HepG2 (cell line): ENCODE measurements around the gene ARFGAP2. TPM values are rescaled to one million over a fixed set of nuclear protein-coding genes. Genes with fewer than 3 reads are reported as not detected.

ENCODE experiments used
- FOSL2 ChIP-seq: sonication (generic); formaldehyde crosslinking; IDR thresholded peaks from 2 replicates; pipeline ENCODE4 v1.4.0; 2020; ENCODE audit warnings: missing genetic modification reagents
- HIVEP1 ChIP-seq: sonication (generic); formaldehyde crosslinking; IDR thresholded peaks from 2 replicates; pipeline ENCODE4 v1.4.0; 2020; ENCODE audit warnings: mild to moderate bottlenecking, missing genetic modification reagents
- KLF9 ChIP-seq: IDR thresholded peaks from 2 replicates; pipeline ENCODE4 v1.6.1; 2016; ENCODE audit warnings: low read depth
- MED1 ChIP-seq: sonication (generic); formaldehyde crosslinking; IDR thresholded peaks from 2 replicates; pipeline ENCODE4 v1.4.0; 2020; ENCODE audit warnings: missing genetic modification reagents
- MTA1 ChIP-seq: sonication (generic); formaldehyde crosslinking; IDR thresholded peaks from 2 replicates; pipeline ENCODE4 v1.4.0; 2020; ENCODE audit warnings: missing genetic modification reagents, mild to moderate bottlenecking, borderline replicate concordance
- RFX1 ChIP-seq: fragments of 450-650 bp; IDR thresholded peaks from 2 replicates; pipeline ENCODE4 v1.6.1; 2017
- SALL2 ChIP-seq: sonication (generic); formaldehyde crosslinking; IDR thresholded peaks from 2 replicates; pipeline ENCODE4 v1.8.1; 2023; ENCODE audit warnings: mild to moderate bottlenecking, missing genetic modification reagents, inconsistent platforms
- ZEB1 ChIP-seq: IDR thresholded peaks from 2 replicates; pipeline ENCODE4 v1.6.1; 2012; ENCODE audit warnings: mild to moderate bottlenecking, low read depth, inconsistent platforms; ENCODE audit not compliant: insufficient replicate concordance
- ZNF543 ChIP-seq: sonication (generic); formaldehyde crosslinking; IDR thresholded peaks from 2 replicates; pipeline ENCODE4 v1.4.0; 2020; ENCODE audit warnings: mild to moderate bottlenecking, missing genetic modification reagents
- ZNF839 ChIP-seq: sonication (generic); formaldehyde crosslinking; IDR thresholded peaks from 2 replicates; pipeline ENCODE4 v1.4.0; 2020; ENCODE audit warnings: missing genetic modification reagents, mild to moderate bottlenecking, borderline replicate concordance
- polyA plus RNA-seq, 8 experiments: library from polyadenylated mRNA; depleted of rRNA in 3 of 8; stranded (reverse) in 7 of 8; unstranded in 1 of 8; fragments of >200 nt; fragmentation: Illumina TruSeq in 4 of 8; extraction: Trizol in 4 of 8; gene quantifications; 2 replicates each; pipeline versions ENCODE4 v1.2.1 to v1.2.3, GENCODE V29; 2011 to 2016; ENCODE audit warnings: low read depth in 4 of 8, missing spikeins in 1 of 8, mixed read lengths in 1 of 8; ENCODE audit not compliant: insufficient read depth in 1 of 8
- total RNA-seq, 5 experiments: library from RNA; depleted of rRNA; stranded (reverse); fragments of >200 nt; fragmentation: Illumina TruSeq; extraction: Trizol; gene quantifications; 2 replicates each; pipeline ENCODE4 v1.2.3, GENCODE V29; 2016; ENCODE audit warnings: low read depth in 1 of 5
- TF ChIP-seq, protein P1 (sequence below): sonication (generic); formaldehyde crosslinking; IDR thresholded peaks from 2 replicates; pipeline ENCODE4 v1.4.0; 2020; ENCODE audit warnings: missing genetic modification reagents
- TF ChIP-seq, protein P2 (sequence below): sonication (generic); formaldehyde crosslinking; IDR thresholded peaks from 2 replicates; pipeline ENCODE4 v1.4.0; 2020; ENCODE audit warnings: missing genetic modification reagents, borderline replicate concordance
- TF ChIP-seq, protein P3 (sequence below): sonication (generic); formaldehyde crosslinking; IDR thresholded peaks from 2 replicates; pipeline ENCODE4 v1.4.0; 2020; ENCODE audit warnings: missing genetic modification reagents
- TF ChIP-seq, protein P4 (sequence below): sonication (generic); formaldehyde crosslinking; IDR thresholded peaks from 2 replicates; pipeline ENCODE4 v1.5.0; 2020; ENCODE audit warnings: mild to moderate bottlenecking, missing genetic modification reagents, borderline replicate concordance
- TF ChIP-seq, protein P5 (sequence below): sonication (generic); formaldehyde crosslinking; IDR thresholded peaks from 2 replicates; pipeline ENCODE4 v1.4.0; 2020; ENCODE audit warnings: mild to moderate bottlenecking, missing genetic modification reagents
- TF ChIP-seq, protein P6 (sequence below): sonication (generic); formaldehyde crosslinking; IDR thresholded peaks from 2 replicates; pipeline ENCODE4 v1.8.0; 2022; ENCODE audit warnings: mild to moderate bottlenecking, missing genetic modification reagents, moderate library complexity

Gene ARFGAP2
- total and polyA plus RNA-seq, 2 of the 13 experiments (the other 11 are each of a cell fraction or from before 2014, with no cell fraction given): 32.3 to 75.3 TPM

DNA sequence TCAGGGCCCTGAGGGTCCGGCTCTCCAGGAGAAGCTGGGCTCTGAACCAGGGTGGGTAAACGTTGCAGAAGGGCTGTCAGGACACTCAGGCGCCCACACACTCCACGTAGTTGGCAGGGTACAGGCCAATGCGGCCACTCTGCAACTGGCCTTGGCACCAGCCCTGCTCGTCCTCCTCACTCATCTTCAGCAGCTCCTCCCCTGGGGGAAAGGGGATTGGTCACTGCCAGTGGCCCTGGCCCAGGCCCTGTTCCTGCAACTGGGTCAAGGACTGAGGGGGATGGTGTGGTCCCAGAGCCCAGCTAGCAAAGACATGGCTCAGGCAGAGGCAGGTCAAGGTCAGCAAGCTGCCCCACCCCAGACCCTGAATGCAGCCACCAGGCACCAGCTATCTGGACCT is 1.2 kb upstream of the ARFGAP2 start (continued):
- TF ChIP-seq, protein P1, sequence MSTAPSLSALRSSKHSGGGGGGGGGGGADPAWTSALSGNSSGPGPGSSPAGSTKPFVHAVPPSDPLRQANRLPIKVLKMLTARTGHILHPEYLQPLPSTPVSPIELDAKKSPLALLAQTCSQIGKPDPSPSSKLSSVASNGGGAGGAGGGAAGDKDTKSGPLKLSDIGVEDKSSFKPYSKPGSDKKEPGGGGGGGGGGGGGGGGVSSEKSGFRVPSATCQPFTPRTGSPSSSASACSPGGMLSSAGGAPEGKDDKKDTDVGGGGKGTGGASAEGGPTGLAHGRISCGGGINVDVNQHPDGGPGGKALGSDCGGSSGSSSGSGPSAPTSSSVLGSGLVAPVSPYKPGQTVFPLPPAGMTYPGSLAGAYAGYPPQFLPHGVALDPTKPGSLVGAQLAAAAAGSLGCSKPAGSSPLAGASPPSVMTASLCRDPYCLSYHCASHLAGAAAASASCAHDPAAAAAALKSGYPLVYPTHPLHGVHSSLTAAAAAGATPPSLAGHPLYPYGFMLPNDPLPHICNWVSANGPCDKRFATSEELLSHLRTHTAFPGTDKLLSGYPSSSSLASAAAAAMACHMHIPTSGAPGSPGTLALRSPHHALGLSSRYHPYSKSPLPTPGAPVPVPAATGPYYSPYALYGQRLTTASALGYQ (CRISPR knock-in tag): peak; percentile 29; the same call in 1 of the 2 replicates
- TF ChIP-seq MTA1 (CRISPR knock-in tag) (peak; percentile 75; the same call in 1 of the 2 replicates), MED1 (CRISPR knock-in tag) (peak; percentile 82), FOSL2 (CRISPR knock-in tag) (peak; percentile 52), SALL2 (CRISPR knock-in tag) (peak; percentile 67), ZEB1 (peak; percentile 44), KLF9 (CRISPR knock-in tag) (no peak), RFX1 (no peak), ZNF839 (CRISPR knock-in tag) (no peak), HIVEP1 (CRISPR knock-in tag) (peak; percentile 40), ZNF543 (CRISPR knock-in tag) (no peak)
- TF ChIP-seq, protein P2, sequence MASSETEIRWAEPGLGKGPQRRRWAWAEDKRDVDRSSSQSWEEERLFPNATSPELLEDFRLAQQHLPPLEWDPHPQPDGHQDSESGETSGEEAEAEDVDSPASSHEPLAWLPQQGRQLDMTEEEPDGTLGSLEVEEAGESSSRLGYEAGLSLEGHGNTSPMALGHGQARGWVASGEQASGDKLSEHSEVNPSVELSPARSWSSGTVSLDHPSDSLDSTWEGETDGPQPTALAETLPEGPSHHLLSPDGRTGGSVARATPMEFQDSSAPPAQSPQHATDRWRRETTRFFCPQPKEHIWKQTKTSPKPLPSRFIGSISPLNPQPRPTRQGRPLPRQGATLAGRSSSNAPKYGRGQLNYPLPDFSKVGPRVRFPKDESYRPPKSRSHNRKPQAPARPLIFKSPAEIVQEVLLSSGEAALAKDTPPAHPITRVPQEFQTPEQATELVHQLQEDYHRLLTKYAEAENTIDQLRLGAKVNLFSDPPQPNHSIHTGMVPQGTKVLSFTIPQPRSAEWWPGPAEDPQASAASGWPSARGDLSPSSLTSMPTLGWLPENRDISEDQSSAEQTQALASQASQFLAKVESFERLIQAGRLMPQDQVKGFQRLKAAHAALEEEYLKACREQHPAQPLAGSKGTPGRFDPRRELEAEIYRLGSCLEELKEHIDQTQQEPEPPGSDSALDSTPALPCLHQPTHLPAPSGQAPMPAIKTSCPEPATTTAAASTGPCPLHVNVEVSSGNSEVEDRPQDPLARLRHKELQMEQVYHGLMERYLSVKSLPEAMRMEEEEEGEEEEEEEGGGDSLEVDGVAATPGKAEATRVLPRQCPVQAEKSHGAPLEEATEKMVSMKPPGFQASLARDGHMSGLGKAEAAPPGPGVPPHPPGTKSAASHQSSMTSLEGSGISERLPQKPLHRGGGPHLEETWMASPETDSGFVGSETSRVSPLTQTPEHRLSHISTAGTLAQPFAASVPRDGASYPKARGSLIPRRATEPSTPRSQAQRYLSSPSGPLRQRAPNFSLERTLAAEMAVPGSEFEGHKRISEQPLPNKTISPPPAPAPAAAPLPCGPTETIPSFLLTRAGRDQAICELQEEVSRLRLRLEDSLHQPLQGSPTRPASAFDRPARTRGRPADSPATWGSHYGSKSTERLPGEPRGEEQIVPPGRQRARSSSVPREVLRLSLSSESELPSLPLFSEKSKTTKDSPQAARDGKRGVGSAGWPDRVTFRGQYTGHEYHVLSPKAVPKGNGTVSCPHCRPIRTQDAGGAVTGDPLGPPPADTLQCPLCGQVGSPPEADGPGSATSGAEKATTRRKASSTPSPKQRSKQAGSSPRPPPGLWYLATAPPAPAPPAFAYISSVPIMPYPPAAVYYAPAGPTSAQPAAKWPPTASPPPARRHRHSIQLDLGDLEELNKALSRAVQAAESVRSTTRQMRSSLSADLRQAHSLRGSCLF (CRISPR knock-in tag): no peak
- TF ChIP-seq, protein P3, sequence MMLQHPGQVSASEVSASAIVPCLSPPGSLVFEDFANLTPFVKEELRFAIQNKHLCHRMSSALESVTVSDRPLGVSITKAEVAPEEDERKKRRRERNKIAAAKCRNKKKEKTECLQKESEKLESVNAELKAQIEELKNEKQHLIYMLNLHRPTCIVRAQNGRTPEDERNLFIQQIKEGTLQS (CRISPR knock-in tag): 0 out of 2 replicates have a peak, but pooled peaks have one; percentile 13
- TF ChIP-seq, protein P4, sequence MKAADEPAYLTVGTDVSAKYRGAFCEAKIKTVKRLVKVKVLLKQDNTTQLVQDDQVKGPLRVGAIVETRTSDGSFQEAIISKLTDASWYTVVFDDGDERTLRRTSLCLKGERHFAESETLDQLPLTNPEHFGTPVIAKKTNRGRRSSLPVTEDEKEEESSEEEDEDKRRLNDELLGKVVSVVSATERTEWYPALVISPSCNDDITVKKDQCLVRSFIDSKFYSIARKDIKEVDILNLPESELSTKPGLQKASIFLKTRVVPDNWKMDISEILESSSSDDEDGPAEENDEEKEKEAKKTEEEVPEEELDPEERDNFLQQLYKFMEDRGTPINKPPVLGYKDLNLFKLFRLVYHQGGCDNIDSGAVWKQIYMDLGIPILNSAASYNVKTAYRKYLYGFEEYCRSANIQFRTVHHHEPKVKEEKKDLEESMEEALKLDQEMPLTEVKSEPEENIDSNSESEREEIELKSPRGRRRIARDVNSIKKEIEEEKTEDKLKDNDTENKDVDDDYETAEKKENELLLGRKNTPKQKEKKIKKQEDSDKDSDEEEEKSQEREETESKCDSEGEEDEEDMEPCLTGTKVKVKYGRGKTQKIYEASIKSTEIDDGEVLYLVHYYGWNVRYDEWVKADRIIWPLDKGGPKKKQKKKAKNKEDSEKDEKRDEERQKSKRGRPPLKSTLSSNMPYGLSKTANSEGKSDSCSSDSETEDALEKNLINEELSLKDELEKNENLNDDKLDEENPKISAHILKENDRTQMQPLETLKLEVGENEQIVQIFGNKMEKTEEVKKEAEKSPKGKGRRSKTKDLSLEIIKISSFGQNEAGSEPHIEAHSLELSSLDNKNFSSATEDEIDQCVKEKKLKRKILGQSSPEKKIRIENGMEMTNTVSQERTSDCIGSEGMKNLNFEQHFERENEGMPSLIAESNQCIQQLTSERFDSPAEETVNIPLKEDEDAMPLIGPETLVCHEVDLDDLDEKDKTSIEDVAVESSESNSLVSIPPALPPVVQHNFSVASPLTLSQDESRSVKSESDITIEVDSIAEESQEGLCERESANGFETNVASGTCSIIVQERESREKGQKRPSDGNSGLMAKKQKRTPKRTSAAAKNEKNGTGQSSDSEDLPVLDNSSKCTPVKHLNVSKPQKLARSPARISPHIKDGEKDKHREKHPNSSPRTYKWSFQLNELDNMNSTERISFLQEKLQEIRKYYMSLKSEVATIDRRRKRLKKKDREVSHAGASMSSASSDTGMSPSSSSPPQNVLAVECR: no peak; the same call in 1 of the 2 replicates
- TF ChIP-seq, protein P5, sequence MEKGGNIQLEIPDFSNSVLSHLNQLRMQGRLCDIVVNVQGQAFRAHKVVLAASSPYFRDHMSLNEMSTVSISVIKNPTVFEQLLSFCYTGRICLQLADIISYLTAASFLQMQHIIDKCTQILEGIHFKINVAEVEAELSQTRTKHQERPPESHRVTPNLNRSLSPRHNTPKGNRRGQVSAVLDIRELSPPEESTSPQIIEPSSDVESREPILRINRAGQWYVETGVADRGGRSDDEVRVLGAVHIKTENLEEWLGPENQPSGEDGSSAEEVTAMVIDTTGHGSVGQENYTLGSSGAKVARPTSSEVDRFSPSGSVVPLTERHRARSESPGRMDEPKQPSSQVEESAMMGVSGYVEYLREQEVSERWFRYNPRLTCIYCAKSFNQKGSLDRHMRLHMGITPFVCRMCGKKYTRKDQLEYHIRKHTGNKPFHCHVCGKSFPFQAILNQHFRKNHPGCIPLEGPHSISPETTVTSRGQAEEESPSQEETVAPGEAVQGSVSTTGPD (CRISPR knock-in tag): no peak
- TF ChIP-seq, protein P6, sequence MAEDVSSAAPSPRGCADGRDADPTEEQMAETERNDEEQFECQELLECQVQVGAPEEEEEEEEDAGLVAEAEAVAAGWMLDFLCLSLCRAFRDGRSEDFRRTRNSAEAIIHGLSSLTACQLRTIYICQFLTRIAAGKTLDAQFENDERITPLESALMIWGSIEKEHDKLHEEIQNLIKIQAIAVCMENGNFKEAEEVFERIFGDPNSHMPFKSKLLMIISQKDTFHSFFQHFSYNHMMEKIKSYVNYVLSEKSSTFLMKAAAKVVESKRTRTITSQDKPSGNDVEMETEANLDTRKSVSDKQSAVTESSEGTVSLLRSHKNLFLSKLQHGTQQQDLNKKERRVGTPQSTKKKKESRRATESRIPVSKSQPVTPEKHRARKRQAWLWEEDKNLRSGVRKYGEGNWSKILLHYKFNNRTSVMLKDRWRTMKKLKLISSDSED: no peak
